Measurements from ENCODE around the gene ANAPC2.

The ANAPC2 gene

DNA sequence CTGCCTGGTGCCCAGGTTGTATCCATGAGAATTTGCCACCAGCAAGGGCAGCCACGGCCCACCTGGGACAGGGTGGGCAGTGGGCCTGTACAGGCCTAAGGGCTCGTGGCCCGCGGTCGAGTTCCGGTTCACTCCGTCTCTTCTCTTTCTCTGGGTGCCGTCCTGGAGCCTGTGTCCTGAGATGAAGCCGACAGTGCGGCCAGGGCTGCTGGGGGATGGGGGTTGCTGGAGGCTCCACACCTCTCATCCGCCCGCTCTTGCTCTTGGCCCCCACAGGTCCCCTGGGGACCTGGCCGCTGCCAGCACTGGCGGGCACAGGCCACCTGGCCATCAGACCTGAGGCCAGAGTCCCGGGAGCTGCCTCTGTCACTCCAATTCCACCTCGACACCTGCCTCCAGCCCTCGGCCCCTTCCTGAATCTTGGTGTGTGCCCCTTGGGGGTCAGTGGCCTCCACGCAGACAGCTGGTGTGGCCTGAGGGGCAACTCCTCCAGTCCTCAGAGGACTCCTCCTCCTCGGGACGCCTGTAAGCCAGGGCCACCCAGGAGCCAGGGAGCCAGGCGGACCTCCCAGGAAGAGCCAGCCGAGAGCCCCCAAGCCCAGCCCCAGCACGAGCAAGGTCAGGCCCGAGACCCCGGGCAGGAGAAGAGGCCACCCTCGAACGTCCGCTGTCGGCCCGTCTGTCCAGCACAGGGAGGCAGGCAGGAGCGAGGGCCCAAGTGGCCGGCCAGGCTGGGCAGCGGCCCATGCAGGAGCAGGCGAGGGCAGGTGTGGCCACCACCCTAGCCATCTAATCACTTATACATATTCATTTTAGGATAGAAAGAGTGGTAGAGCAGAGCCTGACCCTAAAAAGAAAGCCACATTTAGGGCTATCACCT, 23.8 kb downstream of the ANAPC2 start:
- TF ChIP-seq, protein P1, sequence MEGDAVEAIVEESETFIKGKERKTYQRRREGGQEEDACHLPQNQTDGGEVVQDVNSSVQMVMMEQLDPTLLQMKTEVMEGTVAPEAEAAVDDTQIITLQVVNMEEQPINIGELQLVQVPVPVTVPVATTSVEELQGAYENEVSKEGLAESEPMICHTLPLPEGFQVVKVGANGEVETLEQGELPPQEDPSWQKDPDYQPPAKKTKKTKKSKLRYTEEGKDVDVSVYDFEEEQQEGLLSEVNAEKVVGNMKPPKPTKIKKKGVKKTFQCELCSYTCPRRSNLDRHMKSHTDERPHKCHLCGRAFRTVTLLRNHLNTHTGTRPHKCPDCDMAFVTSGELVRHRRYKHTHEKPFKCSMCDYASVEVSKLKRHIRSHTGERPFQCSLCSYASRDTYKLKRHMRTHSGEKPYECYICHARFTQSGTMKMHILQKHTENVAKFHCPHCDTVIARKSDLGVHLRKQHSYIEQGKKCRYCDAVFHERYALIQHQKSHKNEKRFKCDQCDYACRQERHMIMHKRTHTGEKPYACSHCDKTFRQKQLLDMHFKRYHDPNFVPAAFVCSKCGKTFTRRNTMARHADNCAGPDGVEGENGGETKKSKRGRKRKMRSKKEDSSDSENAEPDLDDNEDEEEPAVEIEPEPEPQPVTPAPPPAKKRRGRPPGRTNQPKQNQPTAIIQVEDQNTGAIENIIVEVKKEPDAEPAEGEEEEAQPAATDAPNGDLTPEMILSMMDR (IDR thresholded peaks at IDR 0.05), result no peak
- DNase-seq (ENCODE audit: low spot score), result no peak
- no peak overlapping the region for H3K4me3 ChIP-seq
- H3K27ac ChIP-seq, result no peak overlapping the region

DNA sequence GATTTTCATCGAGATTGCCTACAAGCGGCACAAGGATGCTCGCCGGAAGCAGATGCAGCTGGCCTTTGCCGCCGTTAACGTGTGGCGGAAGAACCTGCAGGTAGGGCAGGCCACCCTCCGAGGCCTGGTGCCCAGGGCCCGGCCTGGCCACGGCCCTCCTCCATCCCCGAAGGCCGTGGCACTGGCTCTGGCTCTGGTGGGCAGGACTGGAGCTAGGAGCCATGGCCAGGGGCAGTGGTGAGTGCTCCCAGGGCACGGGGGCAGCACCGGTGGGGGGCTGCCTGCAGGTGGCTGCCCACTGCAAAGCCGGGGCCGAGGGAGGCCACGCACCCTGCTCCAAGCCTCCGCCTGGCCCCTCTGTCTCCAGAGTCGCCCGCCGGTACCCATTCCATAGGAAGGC, 24.6 kb downstream of the ANAPC2 start:
- TF ChIP-seq, protein P1 (IDR thresholded peaks at IDR 0.05), result no peak
- Histone ChIP-seq H3K27ac (no peak overlapping the region), H3K4me3 (no peak overlapping the region)
- no peak for DNase-seq (ENCODE audit: low spot score)

DNA sequence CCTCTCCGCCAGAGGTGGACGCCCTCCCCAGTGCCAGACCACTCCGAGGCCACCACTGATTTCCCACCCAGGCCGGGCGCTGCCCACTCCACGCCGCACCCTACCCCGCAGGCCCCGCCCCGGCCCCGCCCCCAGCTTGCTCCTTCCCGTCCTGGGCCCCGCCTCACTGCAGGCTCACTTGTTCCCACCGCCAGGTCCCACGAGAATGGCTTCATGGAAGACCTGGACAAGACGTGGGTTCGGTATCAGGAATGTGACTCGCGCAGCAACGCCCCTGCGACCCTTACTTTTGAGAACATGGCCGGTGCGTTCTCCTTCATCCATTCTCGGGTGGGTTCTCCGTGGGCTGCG, 25.0 kb downstream of the ANAPC2 start:
- H3K4me3 ChIP-seq, result peak overlapping the region; percentile 67
- no peak for DNase-seq (ENCODE audit: low spot score)
- H3K27ac ChIP-seq, result no peak overlapping the region
- TF ChIP-seq, protein P1 (IDR thresholded peaks at IDR 0.05), result no peak

DNA sequence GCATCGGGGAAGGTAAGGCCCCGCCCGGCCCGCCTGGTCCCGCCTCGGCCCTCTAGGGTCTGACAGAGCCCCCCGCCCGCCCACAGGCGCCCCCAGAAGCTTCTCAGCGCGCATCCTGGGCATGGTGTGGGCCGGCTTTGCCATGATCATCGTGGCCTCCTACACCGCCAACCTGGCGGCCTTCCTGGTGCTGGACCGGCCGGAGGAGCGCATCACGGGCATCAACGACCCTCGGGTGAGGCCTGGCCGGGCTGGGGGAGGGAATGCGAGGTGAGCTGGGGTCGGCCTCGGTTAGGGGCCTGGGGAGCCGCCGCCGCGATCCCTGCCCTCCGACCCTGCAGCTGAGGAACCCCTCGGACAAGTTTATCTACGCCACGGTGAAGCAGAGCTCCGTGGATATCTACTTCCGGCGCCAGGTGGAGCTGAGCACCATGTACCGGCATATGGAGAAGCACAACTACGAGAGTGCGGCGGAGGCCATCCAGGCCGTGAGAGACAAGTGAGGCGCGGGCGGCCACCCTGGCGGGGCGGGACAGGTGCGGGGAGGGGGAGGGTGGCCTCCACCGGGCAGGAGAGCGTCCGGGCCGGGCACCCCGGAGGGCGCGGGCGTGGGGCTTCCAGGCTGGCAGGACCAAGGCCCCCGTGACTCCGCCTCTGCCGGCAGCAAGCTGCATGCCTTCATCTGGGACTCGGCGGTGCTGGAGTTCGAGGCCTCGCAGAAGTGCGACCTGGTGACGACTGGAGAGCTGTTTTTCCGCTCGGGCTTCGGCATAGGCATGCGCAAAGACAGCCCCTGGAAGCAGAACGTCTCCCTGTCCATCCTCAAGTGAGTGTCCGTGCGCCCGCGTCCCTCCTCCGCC, 25.6 kb downstream of the ANAPC2 start:
- DNase-seq (ENCODE audit: low spot score), result no peak
- TF ChIP-seq, protein P1 (IDR thresholded peaks at IDR 0.05), result no peak
- H3K4me3 ChIP-seq, result peak overlapping the region; percentile 67

DNA sequence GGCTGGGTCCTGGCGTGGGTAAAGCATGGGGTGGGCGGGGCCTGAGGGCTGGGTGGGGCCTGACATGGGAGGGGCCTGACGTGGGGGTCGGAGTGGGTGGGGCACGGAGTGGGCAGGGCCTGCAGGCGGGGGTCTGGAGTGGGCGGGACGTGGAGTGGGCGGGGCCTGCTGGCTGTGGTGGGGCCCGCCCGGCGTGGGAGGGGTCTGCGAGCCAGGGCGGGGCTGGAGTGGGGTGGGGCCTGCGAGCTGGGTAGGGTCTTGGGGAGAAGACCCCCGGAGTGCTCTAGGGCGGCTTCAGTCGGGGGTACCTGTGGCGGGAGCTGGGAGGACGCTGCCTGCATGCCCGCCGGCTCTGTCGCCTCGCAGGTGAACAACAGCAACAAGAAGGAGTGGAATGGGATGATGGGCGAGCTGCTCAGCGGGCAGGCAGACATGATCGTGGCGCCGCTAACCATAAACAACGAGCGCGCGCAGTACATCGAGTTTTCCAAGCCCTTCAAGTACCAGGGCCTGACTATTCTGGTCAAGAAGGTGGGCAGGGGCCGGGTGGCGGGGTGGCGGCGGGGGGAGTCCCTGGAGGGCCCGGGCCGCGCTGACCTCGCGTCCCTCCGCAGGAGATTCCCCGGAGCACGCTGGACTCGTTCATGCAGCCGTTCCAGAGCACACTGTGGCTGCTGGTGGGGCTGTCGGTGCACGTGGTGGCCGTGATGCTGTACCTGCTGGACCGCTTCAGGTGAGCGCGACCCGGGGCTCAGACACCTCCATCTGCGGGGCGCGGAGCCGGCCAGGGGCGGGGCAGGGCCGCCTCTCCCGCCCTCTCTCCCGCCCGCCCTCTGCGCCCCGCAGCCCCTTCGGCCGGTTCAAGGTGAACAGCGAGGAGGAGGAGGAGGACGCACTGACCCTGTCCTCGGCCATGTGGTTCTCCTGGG, 26.5 kb downstream of the ANAPC2 start:
- Histone ChIP-seq H3K4me3 (peak overlapping the region; percentile 33), H3K27ac (no peak overlapping the region)
- no peak for DNase-seq (ENCODE audit: low spot score)
- TF ChIP-seq, protein P1 (IDR thresholded peaks at IDR 0.05), result no peak

More for the DNA sequence above, 25.6 kb downstream of the ANAPC2 start:
- H3K27ac ChIP-seq, result no peak overlapping the region

DNA sequence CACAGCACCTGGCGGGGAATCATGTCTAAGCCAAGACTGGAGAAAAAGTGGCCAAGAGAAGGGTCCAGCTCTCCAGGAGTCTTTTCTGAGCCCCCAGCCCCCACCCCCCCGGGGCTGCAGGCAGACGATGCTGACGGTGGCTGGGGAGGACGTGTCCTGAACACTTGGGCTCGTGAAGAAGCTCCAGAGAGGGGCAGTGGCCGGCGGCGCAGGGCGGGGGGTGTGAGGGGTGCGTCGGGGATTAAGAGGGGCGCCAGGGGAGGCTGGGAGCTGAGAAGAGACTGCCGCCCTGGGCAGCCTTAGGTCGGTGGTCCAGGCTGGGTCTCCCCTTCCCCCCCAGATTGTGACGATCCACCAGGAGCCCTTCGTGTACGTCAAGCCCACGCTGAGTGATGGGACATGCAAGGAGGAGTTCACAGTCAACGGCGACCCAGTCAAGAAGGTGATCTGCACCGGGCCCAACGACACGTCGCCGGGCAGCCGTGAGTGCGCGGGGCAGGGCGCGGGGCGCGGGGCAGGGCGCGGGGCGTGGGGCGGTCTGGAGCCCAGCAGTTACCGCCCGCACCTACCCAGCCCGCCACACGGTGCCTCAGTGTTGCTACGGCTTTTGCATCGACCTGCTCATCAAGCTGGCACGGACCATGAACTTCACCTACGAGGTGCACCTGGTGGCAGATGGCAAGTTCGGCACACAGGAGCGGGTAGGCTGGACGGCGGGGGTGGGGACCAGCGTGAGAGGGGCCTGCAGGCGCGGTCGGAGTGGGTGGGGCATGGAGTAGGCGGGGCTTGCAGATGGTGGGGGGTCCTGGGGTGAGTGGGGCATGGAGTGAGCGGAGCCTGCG, 27.4 kb downstream of the ANAPC2 start:
- TF ChIP-seq, protein P1 (IDR thresholded peaks at IDR 0.05), result no peak
- Histone ChIP-seq H3K4me3 (no peak overlapping the region), H3K27ac (no peak overlapping the region)
- no peak for DNase-seq (ENCODE audit: low spot score)
